PC-3 (cell line): ENCODE data around the gene NUMA1. TPM values are rescaled to one million over a fixed set of nuclear protein-coding genes. Genes with fewer than 3 reads are reported as not detected.
A peak's percentile ranks its signal among the peaks of the same experiment; 100 is the strongest.

Experiments used
- ATAC-seq: fragments of 200-7000 bp; cut with Tn5 transposase; 2 replicates; pipeline ENCODE4 v1.9.1; 2020; ENCODE audit warnings: mild to moderate bottlenecking, moderate library complexity
- BruUV-seq: library from RNA; stranded (reverse); fragments of 400-500 nt; replicated peaks from 2 replicates; lab custom pipeline; 2021; lab: Mats Ljungman, UMichigan
- CTCF ChIA-PET: fragments of 300-600 bp; sonication (Branson Sonifier 250); formaldehyde crosslinking; loops from one replicate; lab custom pipeline; 2022; ENCODE audit warnings: antibody characterized with exemption; lab: Charles Lee
- POLR2A ChIA-PET: fragments of 300-600 bp; sonication (Branson Sonifier 250); formaldehyde crosslinking; loops from one replicate; lab custom pipeline; 2022; ENCODE audit warnings: antibody characterized with exemption; ENCODE audit not compliant: unreplicated experiment; lab: Charles Lee
- DNase-seq: peaks from one replicate; pipeline ENCODE4 v3.0.0-alpha.2; 2015
- H2AFZ ChIP-seq: fragments of 300-600 bp; sonication (generic); 2 replicates; pipeline ENCODE4 v1.6.0; 2016; ENCODE audit warnings: antibody characterized with exemption, low read length
- H3F3A ChIP-seq: fragments of 300-600 bp; sonication (generic); one replicate; pipeline ENCODE4 v1.6.0; 2017; ENCODE audit warnings: antibody characterized with exemption, low read length, control low read depth, mild to moderate bottlenecking; ENCODE audit not compliant: unreplicated experiment
- H3K27ac ChIP-seq: fragments of 300-600 bp; sonication (generic); 2 replicates; pipeline ENCODE4 v1.5.1; 2016; ENCODE audit warnings: mild to moderate bottlenecking, low read length
- H3K27me3 ChIP-seq: fragments of 300-600 bp; sonication (generic); 2 replicates; pipeline ENCODE4 v1.6.1; 2016; ENCODE audit warnings: low read length, mixed read lengths
- H3K36me3 ChIP-seq: fragments of 300-600 bp; sonication (generic); 2 replicates; pipeline ENCODE4 v1.6.1; 2016; ENCODE audit warnings: low read depth, mixed run types, low read length, mixed read lengths
- H3K4me1 ChIP-seq: fragments of 300-600 bp; sonication (generic); 2 replicates; pipeline ENCODE4 v1.5.1; 2016; ENCODE audit warnings: low read length; ENCODE audit not compliant: insufficient read depth
- H3K4me2 ChIP-seq: fragments of 300-600 bp; sonication (generic); 2 replicates; pipeline ENCODE4 v1.6.0; 2016; ENCODE audit warnings: low read length
- H3K4me3 ChIP-seq: fragments of 300-600 bp; sonication (generic); 2 replicates; pipeline ENCODE4 v1.5.1; 2016; ENCODE audit warnings: mild to moderate bottlenecking, low read length, mixed read lengths
- H3K79me2 ChIP-seq: fragments of 300-600 bp; sonication (generic); 2 replicates; pipeline ENCODE4 v1.6.1; 2017; ENCODE audit warnings: low read length, mixed read lengths
- H3K9ac ChIP-seq: fragments of 300-600 bp; sonication (generic); 2 replicates; pipeline ENCODE4 v1.6.0; 2016; ENCODE audit warnings: mild to moderate bottlenecking, low read length
- H3K9me2 ChIP-seq: fragments of 300-600 bp; sonication (generic); replicated peaks from 2 replicates; pipeline ENCODE4 v1.6.1; 2016; ENCODE audit warnings: mixed run types, low read length, mixed read lengths
- H3K9me3 ChIP-seq: fragments of 300-600 bp; sonication (generic); 2 replicates; pipeline ENCODE4 v1.6.1; 2016; ENCODE audit warnings: low read length, mixed read lengths
- H4K20me1 ChIP-seq: fragments of 300-600 bp; sonication (generic); 2 replicates; pipeline ENCODE4 v1.6.1; 2016; ENCODE audit warnings: low read length, mixed read lengths
- CTCF ChIP-seq: fragments of 300-600 bp; sonication (generic); conservative IDR thresholded peaks from 2 replicates; pipeline ENCODE4 v1.5.1; 2017; ENCODE audit warnings: antibody characterized with exemption, low read depth, mild to moderate bottlenecking, low read length
- EZH2 ChIP-seq: fragments of 300-600 bp; sonication (generic); IDR thresholded peaks from one replicate; pipeline ENCODE4 v1.6.1; 2017; ENCODE audit warnings: antibody characterized with exemption, mild to moderate bottlenecking, low read length; ENCODE audit not compliant: unreplicated experiment
- EZH2phosphoT487 ChIP-seq: fragments of 300-600 bp; sonication (generic); IDR thresholded peaks from 2 replicates; pipeline ENCODE4 v1.6.1; 2018; ENCODE audit warnings: mild to moderate bottlenecking, antibody characterized with exemption, low read length, borderline replicate concordance
- intact Hi-C: fragments of 100-400 bp; cut with micrococcal nuclease; formaldehyde crosslinking; loops from 2 replicates; pipeline ENCODE4 v1.9.0; 2023
- total RNA-seq: library from RNA; depleted of rRNA; stranded (reverse); fragments of >200 nt; gene quantifications from 2 replicates; pipeline ENCODE4 v1.2.3, GENCODE V29; 2014

The NUMA1 gene
- total RNA-seq, 1 experiment from 2014 or later, result 145 TPM

- no peaks in the 10 kb centered on the region for H3K4me1 ChIP-seq
- ATAC-seq, result no peak
- CTCF ChIA-PET, result no interaction called here
- H3K9ac ChIP-seq, result no peak overlapping the region
- H3K9me2 ChIP-seq, result no peaks in the 10 kb centered on the region
- TF ChIP-seq EZH2phosphoT487, result no peak
- no peak for TF ChIP-seq CTCF
- TF ChIP-seq EZH2, result no peak
- BruUV-seq, result no TSS peak
- H3K36me3 ChIP-seq, result no peaks in the 10 kb centered on the region
- H3K27me3 ChIP-seq, result no peaks in the 10 kb centered on the region
- DNase-seq, result no peak
- intact Hi-C loops, result no loop called here
- no peaks in the 10 kb centered on the region for H3K79me2 ChIP-seq
- H3K9me3 ChIP-seq, result no peaks in the 10 kb centered on the region
- POLR2A ChIA-PET, result interaction anchor here (0.6 kb wide), 1 partner anchor 135 kb away, joined by 3 read pairs; no protein-coding TSS in a partner anchor
- no peaks in the 10 kb centered on the region for H3F3A ChIP-seq
- no peak overlapping the region for H3K27ac ChIP-seq
- H4K20me1 ChIP-seq, result no peaks in the 10 kb centered on the region
- H3K4me2 ChIP-seq, result no peak overlapping the region
- H2AFZ ChIP-seq, result no peak overlapping the region
- H3K4me3 ChIP-seq, result no peak overlapping the region
These were observed 38.9 kb upstream of the NUMA1 start for GRCh38 chr11:72119198-72119597.

GRCh38 chr11:72116019-72116755 lies 35.8 kb upstream of the NUMA1 start:
- Histone ChIP-seq H3K9ac (no peak overlapping the region), H3K4me2 (no peak overlapping the region), H3F3A (no peaks in the 10 kb centered on the region), H3K9me2 (no peaks in the 10 kb centered on the region), H2AFZ (peak overlapping the region; percentile 8; the same call in 1 of the 2 replicates), H3K9me3 (no peaks in the 10 kb centered on the region), H3K79me2 (no peaks in the 10 kb centered on the region), H3K27ac (no peak overlapping the region), H3K4me3 (no peak overlapping the region), H3K4me1 (peaks cover 16% of the 10 kb centered on the region), H3K36me3 (no peaks in the 10 kb centered on the region), H4K20me1 (no peaks in the 10 kb centered on the region), H3K27me3 (no peaks in the 10 kb centered on the region)
- DNase-seq (no peak), ATAC-seq (no peak)
- BruUV-seq, result no TSS peak
- intact Hi-C loops, result no loop called here
- no peak for TF ChIP-seq EZH2phosphoT487
- no peak for TF ChIP-seq CTCF
- TF ChIP-seq EZH2, result no peak
- POLR2A ChIA-PET, result no interaction called here
- CTCF ChIA-PET, result no interaction called here

- ChIA-PET CTCF (no interaction called here), POLR2A (no interaction called here)
- Histone ChIP-seq H3K27me3 (no peaks in the 10 kb centered on the region), H3F3A (no peaks in the 10 kb centered on the region), H3K79me2 (no peaks in the 10 kb centered on the region), H3K9me2 (no peaks in the 10 kb centered on the region), H3K9me3 (no peaks in the 10 kb centered on the region), H3K4me2 (no peak overlapping the region), H3K9ac (no peak overlapping the region), H4K20me1 (no peaks in the 10 kb centered on the region), H3K36me3 (no peaks in the 10 kb centered on the region; the same call in 1 of the 2 replicates), H3K4me3 (no peak overlapping the region), H2AFZ (no peak overlapping the region), H3K27ac (no peak overlapping the region), H3K4me1 (peaks cover 17% of the 10 kb centered on the region)
- ATAC-seq (no peak), DNase-seq (no peak)
- TF ChIP-seq EZH2phosphoT487 (no peak), EZH2 (no peak), CTCF (no peak)
- intact Hi-C loops, result no loop called here
- BruUV-seq, result no TSS peak
These were observed 34.2 kb upstream of the NUMA1 start for GRCh38 chr11:72114570-72114969.
